Peyer's patch (tissue), 4 donors: ENCODE results near the gene PAIP2.

Experiments
- CTCF ChIP-seq, 6 experiments: fragments of 450-650 bp in 4 of 6; fragments of 200-600 bp in 2 of 6; sonication (generic) in 1 of 6; IDR thresholded peaks; one replicate each; pipeline ENCODE4 v1.5.1; 2017 to 2019; ENCODE audit warnings: antibody characterized with exemption in 6 of 6, mild to moderate bottlenecking in 3 of 6, moderate library complexity in 1 of 6
- POLR2A ChIP-seq, 2 donors: fragments of 450-650 bp; IDR thresholded peaks; one replicate each; pipeline ENCODE4 v1.5.1; 2017; ENCODE audit warnings: antibody characterized with exemption in 2 of 2, mild to moderate bottlenecking in 2 of 2, moderate library complexity in 2 of 2

DNA sequence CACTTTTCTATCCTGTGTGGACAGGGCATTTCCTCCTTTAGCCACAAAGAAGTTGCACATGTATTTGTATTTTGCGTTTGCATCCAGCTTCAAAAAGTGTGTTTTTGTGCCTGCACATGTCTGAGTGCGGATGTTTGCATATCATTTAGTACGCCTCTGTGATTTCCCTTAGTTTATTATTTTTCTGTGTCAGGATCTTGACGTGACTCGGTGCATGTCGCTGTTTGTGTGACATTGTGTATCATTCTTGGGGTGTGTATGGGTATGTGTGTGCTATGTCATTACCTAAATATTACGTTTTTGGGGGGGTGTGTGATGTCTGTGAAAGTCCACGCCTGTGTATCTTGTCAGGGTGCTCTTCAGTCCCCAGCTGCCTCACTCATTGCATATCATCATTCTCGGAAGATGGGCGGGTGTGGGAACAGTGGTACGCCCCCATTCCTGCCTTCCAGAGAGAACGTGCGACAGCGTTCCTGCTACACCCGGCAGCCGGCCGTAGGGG is 416 bp upstream of the PAIP2 start:
- TF ChIP-seq CTCF (IDR thresholded peaks at IDR 0.05) (no peak), POLR2A (IDR thresholded peaks at IDR 0.05) (no peak)
